Endothelial cell of umbilical vein (primary cell): ENCODE results near the gene MTR. TPM values are rescaled to one million over a fixed set of nuclear protein-coding genes. Genes with fewer than 3 reads are reported as not detected.

Source experiments
- BruUV-seq: library from RNA; stranded (reverse); fragments of 400-500 nt; replicated peaks from 2 replicates; lab custom pipeline; 2021; lab: Mats Ljungman, UMichigan
- CTCF ChIA-PET: fragments of 300-600, 350-600 bp; sonication (Branson Sonifier 250); formaldehyde crosslinking; loops from one replicate; lab custom pipeline; 2021; ENCODE audit warnings: antibody characterized with exemption, inconsistent platforms; lab: Charles Lee
- POLR2A ChIA-PET: fragments of 300-600, 350-600 bp; sonication (Branson Sonifier 250); formaldehyde crosslinking; loops from one replicate; lab custom pipeline; 2021; ENCODE audit warnings: antibody characterized with exemption, inconsistent platforms; lab: Charles Lee
- DNase-seq: peaks from one replicate; pipeline ENCODE4 v3.0.0-alpha.2; 2011; ENCODE audit warnings: low read depth, low spot score
- FAIRE-seq: peaks from 2 replicates; lab custom pipeline; 2011; peaks lifted over from hg19 to GRCh38; lab: Jason Lieb, UNC
- H2AFZ ChIP-seq: 2 replicates; pipeline ENCODE4 v1.6.0; 2012; ENCODE audit warnings: low read depth, low read length, control low read depth, inconsistent platforms
- H3K27ac ChIP-seq: 2 replicates; pipeline ENCODE4 v1.5.1; 2011; ENCODE audit warnings: low read depth, mild to moderate bottlenecking, control low read depth, low read length, moderate library complexity; ENCODE audit not compliant: insufficient read depth
- H3K27me3 ChIP-seq, 2 experiments: 2 replicates each; pipeline versions ENCODE4 v1.6.0 to v1.6.1; 2011; ENCODE audit warnings: low read length in 2 of 2, mixed read lengths in 1 of 2; ENCODE audit not compliant: control insufficient read depth in 2 of 2, insufficient read depth in 2 of 2
- H3K36me3 ChIP-seq, 2 experiments: 2 replicates in 1 of 2; 3 replicates in 1 of 2; pipeline ENCODE4 v1.5.1; 2011; ENCODE audit warnings: low read length in 2 of 2, mild to moderate bottlenecking in 1 of 2, moderate library complexity in 1 of 2; ENCODE audit not compliant: control insufficient read depth in 2 of 2, insufficient read depth in 2 of 2; ENCODE audit errors: extremely low read depth in 1 of 2
- H3K4me1 ChIP-seq: 3 replicates; pipeline ENCODE4 v1.5.1; 2011; ENCODE audit warnings: mild to moderate bottlenecking, low read length; ENCODE audit not compliant: control insufficient read depth, insufficient read depth; ENCODE audit errors: extremely low read depth
- H3K4me2 ChIP-seq: 2 replicates; pipeline ENCODE4 v1.6.1; 2011; ENCODE audit warnings: low read length, control low read depth, mixed read lengths; ENCODE audit not compliant: insufficient read depth
- H3K4me3 ChIP-seq, 3 experiments: fragments of 200-600 bp in 1 of 3; sonication (generic), shearing (Covaris generic) in 1 of 3; replicated peaks in 1 of 3; 2 replicates each; pipeline ENCODE4 v1.5.1; 2011 to 2016; ENCODE audit warnings: control low read depth in 3 of 3, low read length in 3 of 3, mild to moderate bottlenecking in 2 of 3, inconsistent platforms in 1 of 3, low read depth in 1 of 3, moderate library complexity in 1 of 3; ENCODE audit not compliant: insufficient read depth in 1 of 3
- H3K79me2 ChIP-seq: 2 replicates; pipeline ENCODE4 v1.6.0; 2012; ENCODE audit warnings: low read length, inconsistent platforms; ENCODE audit not compliant: control insufficient read depth, insufficient read depth
- H3K9ac ChIP-seq: replicated peaks from 2 replicates; pipeline ENCODE3; 2011; ENCODE audit warnings: low read length, control low read depth; ENCODE audit not compliant: insufficient read depth; ENCODE audit errors: extremely low read depth
- H3K9me1 ChIP-seq: replicated peaks from 3 replicates; pipeline ENCODE4 v1.6.0; 2011; ENCODE audit warnings: mild to moderate bottlenecking, low read length; ENCODE audit not compliant: control insufficient read depth, insufficient read depth; ENCODE audit errors: extremely low read depth
- H3K9me3 ChIP-seq: replicated peaks from 2 replicates; pipeline ENCODE4 v1.5.1; 2012; ENCODE audit warnings: low read length, inconsistent platforms; ENCODE audit not compliant: control insufficient read depth, insufficient read depth
- H4K20me1 ChIP-seq: replicated peaks from 2 replicates; pipeline ENCODE3; 2011; ENCODE audit warnings: mild to moderate bottlenecking, low read length; ENCODE audit not compliant: control insufficient read depth, insufficient read depth; ENCODE audit errors: extremely low read depth
- CTCF ChIP-seq, 2 donors: IDR thresholded peaks; 1 replicate in 1 of 2; 2 replicates in 1 of 2; pipeline ENCODE4 v1.5.1; 2011; ENCODE audit warnings: low read length in 2 of 2, mild to moderate bottlenecking in 2 of 2, moderate library complexity in 2 of 2, control low read depth in 1 of 2, inconsistent platforms in 1 of 2, low read depth in 1 of 2; ENCODE audit not compliant: insufficient read depth in 1 of 2; ENCODE audit errors: extremely low read depth in 1 of 2
- EZH2 ChIP-seq: IDR thresholded peaks from 2 replicates; pipeline ENCODE4 v1.6.1; 2012; ENCODE audit warnings: borderline replicate concordance, low read depth, mild to moderate bottlenecking, moderate library complexity, low read length, inconsistent platforms; ENCODE audit not compliant: severe bottlenecking
- FOS ChIP-seq: IDR thresholded peaks from 2 replicates; pipeline ENCODE4 v1.6.1; 2011; ENCODE audit warnings: mild to moderate bottlenecking, low read length, moderate library complexity, borderline replicate concordance; ENCODE audit not compliant: insufficient read depth
- GATA2 ChIP-seq: IDR thresholded peaks from 2 replicates; pipeline ENCODE4 v1.7.0; 2011; ENCODE audit warnings: low read depth, mild to moderate bottlenecking, moderate library complexity, mixed read lengths, low read length; ENCODE audit not compliant: insufficient read length, insufficient read depth
- JUN ChIP-seq: IDR thresholded peaks from 2 replicates; pipeline ENCODE4 v1.6.1; 2011; ENCODE audit warnings: borderline replicate concordance, low read depth; ENCODE audit not compliant: insufficient read length, insufficient read depth
- MAX ChIP-seq: IDR thresholded peaks from 2 replicates; pipeline ENCODE4 v1.6.1; 2011; ENCODE audit not compliant: insufficient read depth, insufficient read length
- MYC ChIP-seq: IDR thresholded peaks from one replicate; pipeline ENCODE4 v1.6.1; 2011; ENCODE audit warnings: mild to moderate bottlenecking, low read depth, low read length
- POLR2A ChIP-seq: IDR thresholded peaks from 2 replicates; pipeline ENCODE4 v1.6.1; 2012; ENCODE audit warnings: low read depth, mild to moderate bottlenecking, control low read depth, low read length
- POLR2AphosphoS5 ChIP-seq: IDR thresholded peaks from 2 replicates; pipeline ENCODE4 v1.6.1; 2012; ENCODE audit warnings: low read depth, mild to moderate bottlenecking, control low read depth, low read length, moderate library complexity; ENCODE audit not compliant: insufficient read depth
- dilution Hi-C: fragments of 300-500 bp; cut with MboI; formaldehyde crosslinking; loops from one replicate; pipeline ENCODE4 v1.15.0; 2019; ENCODE audit warnings: low sequenced_read_pairs; ENCODE audit not compliant: extremely low pct_ligation_motif_present
- intact Hi-C: fragments of 100-400 bp; cut with micrococcal nuclease; formaldehyde crosslinking; loops from one replicate; pipeline ENCODE4 v1.10.0; 2022
- polyA plus RNA-seq, 4 experiments: library from polyadenylated mRNA; depleted of rRNA in 3 of 4; stranded (reverse) in 3 of 4; unstranded in 1 of 4; fragments of >200 nt; gene quantifications; 2 replicates each; pipeline versions ENCODE4 v1.2.1 to v1.2.3, GENCODE V29; 2011 to 2012; ENCODE audit warnings: missing spikeins in 1 of 4
- total RNA-seq: library from RNA; stranded (reverse); gene quantifications from 2 replicates; pipeline ENCODE4 v1.2.3, GENCODE V29; 2021

MTR gene
- total and polyA plus RNA-seq, 2 donors (not counting 3 experiments of a cell fraction or from before 2014, with no cell fraction given), result 6.7 to 45.2 TPM

- DNase-seq (no peak), FAIRE-seq (no peak)
- Histone ChIP-seq H3K9ac (no peak overlapping the region), H3K4me2 (no peak overlapping the region), H3K4me3 (no peak overlapping the region), H3K27ac (no peak overlapping the region), H3K9me3 (no peaks in the 10 kb centered on the region), H4K20me1 (no peaks in the 10 kb centered on the region), H2AFZ (no peak overlapping the region), H3K79me2 (peaks cover 8% of the 10 kb centered on the region), H3K27me3 (no peaks in the 10 kb centered on the region), H3K9me1 (no peaks in the 10 kb centered on the region), H3K4me1 (no peaks in the 10 kb centered on the region), H3K36me3 (peaks cover 7% of the 10 kb centered on the region in 2 experiments)
- CTCF ChIA-PET, result interaction anchor here (0.7 to 0.9 kb wide), 2 partner anchors 19 to 20 kb away, joined by 3 read pairs; no protein-coding TSS in a partner anchor
- BruUV-seq, result no TSS peak
- dilution Hi-C loops, result no loop called here
- TF ChIP-seq MYC (no peak), EZH2 (no peak), POLR2AphosphoS5 (no peak), CTCF (IDR thresholded peaks at IDR 0.05; ENCODE audit: extremely low read depth in 1 of 2, insufficient read depth in 1 of 2, low read depth in 1 of 2, low read length in 2 of 2) (no peak), POLR2A (no peak), GATA2 (no peak), JUN (no peak), MAX (no peak), FOS (no peak)
- intact Hi-C loops, result no loop called here
- POLR2A ChIA-PET, result no interaction called here
Observed at GRCh38 chr1:236806634-236807033, 11.5 kb downstream of the MTR start.
